ENCODE measurements around the gene LFNG. TPM values are rescaled to one million over a fixed set of nuclear protein-coding genes. Genes with fewer than 3 reads are reported as not detected.
A peak's percentile ranks its signal among the peaks of the same experiment; 100 is the strongest.

LFNG gene
- total RNA-seq, 3 donors from 2014 or later = 31.7 to 95.0 (median 71.7) TPM

DNA sequence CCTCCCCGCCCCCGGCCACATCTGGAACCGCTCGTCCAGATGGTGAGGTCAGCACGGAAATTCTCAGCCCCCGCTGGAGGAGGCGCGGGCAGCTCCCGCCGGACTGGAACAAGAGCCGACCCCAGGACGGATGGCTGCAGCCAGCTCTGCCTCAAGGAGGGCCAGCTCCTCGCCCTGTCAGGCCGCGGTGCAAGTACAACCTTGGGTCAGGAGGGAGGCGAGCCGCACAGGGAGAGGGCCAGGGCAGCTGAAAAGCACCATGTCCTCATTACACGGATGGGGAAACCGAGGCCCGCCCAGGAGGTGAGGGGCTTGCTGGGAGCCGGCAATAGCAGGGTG lies 39.5 kb upstream of the LFNG start:
- ATAC-seq (no peak), DNase-seq (peak in 1 of 3 donors; percentile 56)
- no peak overlapping the region for H3K4me3 ChIP-seq
- H3K36me3 ChIP-seq (ENCODE audit: low read depth) = no peaks in the 10 kb centered on the region
- TF ChIP-seq, protein P1, sequence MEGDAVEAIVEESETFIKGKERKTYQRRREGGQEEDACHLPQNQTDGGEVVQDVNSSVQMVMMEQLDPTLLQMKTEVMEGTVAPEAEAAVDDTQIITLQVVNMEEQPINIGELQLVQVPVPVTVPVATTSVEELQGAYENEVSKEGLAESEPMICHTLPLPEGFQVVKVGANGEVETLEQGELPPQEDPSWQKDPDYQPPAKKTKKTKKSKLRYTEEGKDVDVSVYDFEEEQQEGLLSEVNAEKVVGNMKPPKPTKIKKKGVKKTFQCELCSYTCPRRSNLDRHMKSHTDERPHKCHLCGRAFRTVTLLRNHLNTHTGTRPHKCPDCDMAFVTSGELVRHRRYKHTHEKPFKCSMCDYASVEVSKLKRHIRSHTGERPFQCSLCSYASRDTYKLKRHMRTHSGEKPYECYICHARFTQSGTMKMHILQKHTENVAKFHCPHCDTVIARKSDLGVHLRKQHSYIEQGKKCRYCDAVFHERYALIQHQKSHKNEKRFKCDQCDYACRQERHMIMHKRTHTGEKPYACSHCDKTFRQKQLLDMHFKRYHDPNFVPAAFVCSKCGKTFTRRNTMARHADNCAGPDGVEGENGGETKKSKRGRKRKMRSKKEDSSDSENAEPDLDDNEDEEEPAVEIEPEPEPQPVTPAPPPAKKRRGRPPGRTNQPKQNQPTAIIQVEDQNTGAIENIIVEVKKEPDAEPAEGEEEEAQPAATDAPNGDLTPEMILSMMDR (IDR thresholded peaks at IDR 0.05) = no peak
- peaks cover 9% of the 10 kb centered on the region for H3K9me3 ChIP-seq
- peaks cover 17% of the 10 kb centered on the region for H3K4me1 ChIP-seq (ENCODE audit: low read depth)
- intact Hi-C loops (cut with DNase I, micrococcal nuclease) = no loop called here

- ATAC-seq (no peak), DNase-seq (no peak)
- Histone ChIP-seq H3K4me3 (no peak overlapping the region), H3K4me1 (ENCODE audit: low read depth) (peaks cover 17% of the 10 kb centered on the region), H3K36me3 (ENCODE audit: low read depth) (no peaks in the 10 kb centered on the region), H3K9me3 (peaks cover 9% of the 10 kb centered on the region)
- TF ChIP-seq, protein P1 (IDR thresholded peaks at IDR 0.05) = no peak
- intact Hi-C loops (cut with DNase I, micrococcal nuclease) = no loop called here
Measured at GRCh38 chr7:2481195-2481594, 38.4 kb upstream of the LFNG start.

GRCh38 chr7:2482725-2483451 lies 36.7 kb upstream of the LFNG start:
- no peaks in the 10 kb centered on the region for H3K36me3 ChIP-seq (ENCODE audit: low read depth)
- DNase-seq = no peak
- H3K4me3 ChIP-seq = no peak overlapping the region
- H3K9me3 ChIP-seq = peaks cover 9% of the 10 kb centered on the region
- no peak for ATAC-seq
- peaks cover 12% of the 10 kb centered on the region for H3K4me1 ChIP-seq (ENCODE audit: low read depth)
- intact Hi-C loops (cut with DNase I, micrococcal nuclease) = no loop called here
- TF ChIP-seq, protein P1 (IDR thresholded peaks at IDR 0.05) = no peak

DNA sequence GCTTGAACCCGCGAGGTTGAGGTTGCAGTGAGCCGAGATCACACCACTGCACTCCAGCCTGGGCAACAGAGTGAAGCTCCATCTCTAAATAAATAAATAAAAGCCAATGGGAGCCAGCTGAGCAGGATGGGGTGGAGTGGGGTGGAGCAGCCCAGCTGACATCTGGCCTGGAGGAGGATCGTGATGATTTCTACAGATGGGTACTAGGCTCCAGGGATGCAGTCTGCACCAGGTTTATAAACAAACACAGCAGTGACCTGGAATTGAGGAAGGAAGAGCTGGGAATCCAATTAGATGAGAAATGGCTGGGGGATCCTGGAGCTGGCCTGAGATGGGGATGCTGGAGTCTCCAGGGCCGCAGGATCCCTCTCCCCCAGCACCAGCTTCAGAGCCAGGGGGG lies 36.1 kb upstream of the LFNG start:
- TF ChIP-seq, protein P1 (IDR thresholded peaks at IDR 0.05) = no peak
- no peaks in the 10 kb centered on the region for H3K36me3 ChIP-seq (ENCODE audit: low read depth)
- intact Hi-C loops (cut with DNase I, micrococcal nuclease) = no loop called here
- DNase-seq (no peak), ATAC-seq (peak; percentile 30)
- H3K4me3 ChIP-seq = no peak overlapping the region
- peaks cover 9% of the 10 kb centered on the region for H3K9me3 ChIP-seq
- H3K4me1 ChIP-seq (ENCODE audit: low read depth) = peaks cover 6% of the 10 kb centered on the region

- peaks cover 9% of the 10 kb centered on the region for H3K9me3 ChIP-seq
- intact Hi-C loops (cut with DNase I, micrococcal nuclease) = no loop called here
- ATAC-seq (no peak), DNase-seq (no peak)
- no peak overlapping the region for H3K4me3 ChIP-seq
- no peaks in the 10 kb centered on the region for H3K36me3 ChIP-seq (ENCODE audit: low read depth)
- TF ChIP-seq, protein P1 (IDR thresholded peaks at IDR 0.05) = no peak
- H3K4me1 ChIP-seq (ENCODE audit: low read depth) = no peaks in the 10 kb centered on the region
Measured at GRCh38 chr7:2484868-2485267, 34.7 kb upstream of the LFNG start.

Data from mucosa of descending colon (tissue), 3 donors.